Dermis microvascular lymphatic vessel endothelial cell (primary cell): ENCODE measurements around the gene LOXL3. TPM values are rescaled to one million over a fixed set of nuclear protein-coding genes. Genes with fewer than 3 reads are reported as not detected.
A peak's percentile ranks its signal among the peaks of the same experiment; 100 is the strongest.

Source experiments
- DNase-seq, 2 donors: peaks; one replicate each; pipeline versions ENCODE4 v3.0.0 to v3.0.0-alpha.2; 2010; ENCODE audit warnings: low read depth in 2 of 2
- total RNA-seq: library from RNA; depleted of rRNA; stranded (reverse); fragments of >200 nt; gene quantifications from 2 replicates; pipeline ENCODE4 v1.2.1, GENCODE V29; 2014

LOXL3 gene
- total RNA-seq, result 0.77 and 2.0 TPM in 2 replicates

GRCh38 chr2:74553892-74554819 lies at the start of gene LOXL3, which contains the start of gene DOK1:
Gene LOXL3 (minus strand): TSS chr2:74553942. CDS start chr2:74552634, 1,308 bp downstream.
Gene DOK1 (plus strand): TSS chr2:74554720. CDS start chr2:74554755, 35 bp downstream.
- DNase-seq, result peak; percentile 54 to 74

- DNase-seq, result no peak
These were observed 49.0 kb upstream of the LOXL3 start for GRCh38 chr2:74602586-74603281.

GRCh38 chr2:74599676-74600075 lies 45.9 kb upstream of the LOXL3 start:
- DNase-seq, result no peak

- no peak for DNase-seq
These were observed 43.7 kb upstream of the LOXL3 start for GRCh38 chr2:74597410-74597809.

- DNase-seq, result no peak
These were observed 42.8 kb upstream of the LOXL3 start for GRCh38 chr2:74596584-74596983.

GRCh38 chr2:74593826-74594772 lies 40.4 kb upstream of the LOXL3 start:
- DNase-seq, result no peak

- DNase-seq, result no peak
These were observed 34.9 kb upstream of the LOXL3 start for GRCh38 chr2:74588664-74589063.

GRCh38 chr2:74587664-74588277 lies 34.0 kb upstream of the LOXL3 start:
- peak; percentile 62 to 71 for DNase-seq

GRCh38 chr2:74585406-74586185 lies 31.9 kb upstream of the LOXL3 start:
- DNase-seq, result no peak

GRCh38 chr2:74584088-74584645 lies 30.4 kb upstream of the LOXL3 start:
- no peak for DNase-seq

- no peak for DNase-seq
These were observed 29.8 kb upstream of the LOXL3 start for GRCh38 chr2:74583504-74583903.

- no peak for DNase-seq
These were observed 28.4 kb upstream of the LOXL3 start for GRCh38 chr2:74582184-74582583.

- no peak for DNase-seq
These were observed 27.7 kb upstream of the LOXL3 start for GRCh38 chr2:74581463-74581862.

GRCh38 chr2:74578408-74578807 lies 24.7 kb upstream of the LOXL3 start:
- no peak for DNase-seq

GRCh38 chr2:74577448-74577847 lies 23.7 kb upstream of the LOXL3 start:
- no peak for DNase-seq

- DNase-seq, result no peak
These were observed 23.1 kb upstream of the LOXL3 start for GRCh38 chr2:74576863-74577229.

- DNase-seq, result no peak
These were observed 22.6 kb upstream of the LOXL3 start for GRCh38 chr2:74576211-74576862.

GRCh38 chr2:74575320-74575719 lies 21.6 kb upstream of the LOXL3 start:
- no peak for DNase-seq
